Measurements from ENCODE around the gene B4GAT1. TPM values are rescaled to one million over a fixed set of nuclear protein-coding genes. Genes with fewer than 3 reads are reported as not detected.

B4GAT1 gene
- total RNA-seq, 6 donors from 2014 or later: 15.7 to 48.9 (median 27.4) TPM

GRCh38 chr11:66314561-66315497 lies 32.6 kb downstream of the B4GAT1 start:
- peaks cover 35 to 44% (median 39%) of the 10 kb centered on the region in 4 donors for H3K4me1 ChIP-seq

DNA sequence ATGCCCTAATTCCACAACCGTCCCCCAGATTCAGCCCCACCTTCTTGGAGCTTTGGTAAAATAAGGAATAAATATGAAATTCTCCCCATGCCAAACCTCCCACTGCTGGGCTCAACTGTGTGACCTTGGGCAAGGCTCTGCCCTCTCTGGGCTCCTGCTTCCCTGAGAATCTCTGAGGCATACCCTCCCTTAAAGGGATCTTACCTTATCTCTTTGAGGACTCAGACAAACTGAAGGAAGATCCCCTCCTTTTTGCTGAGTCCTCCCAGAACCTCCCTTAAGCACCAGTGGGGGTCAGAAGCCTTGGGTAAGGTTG lies 33.3 kb downstream of the B4GAT1 start:
- ATAC-seq (ENCODE audit: low FRiP score in 2 of 2) (no peak), DNase-seq (no peak)
- Histone ChIP-seq H3K4me3 (peak overlapping the region in 1 of 4 donors; percentile 71), H3K27ac (peak overlapping the region; percentile 82 to 86 (median 85)), H3K4me1 (peaks cover 35 to 44% (median 39%) of the 10 kb centered on the region in 4 donors), H3K36me3 (no peaks in the 10 kb centered on the region), H3K9me3 (no peaks in the 10 kb centered on the region), H3K27me3 (no peaks in the 10 kb centered on the region)
- 78 to 87% methylated on average over 1 of the region's 1 CpG for WGBS, 2 donors
- TF ChIP-seq POLR2A (IDR thresholded peaks at IDR 0.05): no peak
- no peak for TF ChIP-seq EP300 (IDR thresholded peaks at IDR 0.05)
- TF ChIP-seq CTCF (IDR thresholded peaks at IDR 0.05): no peak
- no peak for TF ChIP-seq POLR2AphosphoS5 (IDR thresholded peaks at IDR 0.05)

More at GRCh38 chr11:66314561-66315497, 32.6 kb downstream of the B4GAT1 start:
- WGBS, 2 donors: 79 to 88% methylated on average over 13 to 16 of the region's 17 CpGs
- Histone ChIP-seq H3K9me3 (no peaks in the 10 kb centered on the region), H3K27ac (peak overlapping the region; percentile 0 to 86 (median 85)), H3K36me3 (no peaks in the 10 kb centered on the region), H3K4me3 (peak overlapping the region in 1 of 4 donors; percentile 71), H3K27me3 (no peaks in the 10 kb centered on the region)
- ATAC-seq (ENCODE audit: low FRiP score in 2 of 2) (no peak), DNase-seq (peak in 1 of 2 donors; percentile 60)
- TF ChIP-seq POLR2A (IDR thresholded peaks at IDR 0.05) (no peak), CTCF (IDR thresholded peaks at IDR 0.05) (no peak), EP300 (IDR thresholded peaks at IDR 0.05) (no peak)

DNA sequence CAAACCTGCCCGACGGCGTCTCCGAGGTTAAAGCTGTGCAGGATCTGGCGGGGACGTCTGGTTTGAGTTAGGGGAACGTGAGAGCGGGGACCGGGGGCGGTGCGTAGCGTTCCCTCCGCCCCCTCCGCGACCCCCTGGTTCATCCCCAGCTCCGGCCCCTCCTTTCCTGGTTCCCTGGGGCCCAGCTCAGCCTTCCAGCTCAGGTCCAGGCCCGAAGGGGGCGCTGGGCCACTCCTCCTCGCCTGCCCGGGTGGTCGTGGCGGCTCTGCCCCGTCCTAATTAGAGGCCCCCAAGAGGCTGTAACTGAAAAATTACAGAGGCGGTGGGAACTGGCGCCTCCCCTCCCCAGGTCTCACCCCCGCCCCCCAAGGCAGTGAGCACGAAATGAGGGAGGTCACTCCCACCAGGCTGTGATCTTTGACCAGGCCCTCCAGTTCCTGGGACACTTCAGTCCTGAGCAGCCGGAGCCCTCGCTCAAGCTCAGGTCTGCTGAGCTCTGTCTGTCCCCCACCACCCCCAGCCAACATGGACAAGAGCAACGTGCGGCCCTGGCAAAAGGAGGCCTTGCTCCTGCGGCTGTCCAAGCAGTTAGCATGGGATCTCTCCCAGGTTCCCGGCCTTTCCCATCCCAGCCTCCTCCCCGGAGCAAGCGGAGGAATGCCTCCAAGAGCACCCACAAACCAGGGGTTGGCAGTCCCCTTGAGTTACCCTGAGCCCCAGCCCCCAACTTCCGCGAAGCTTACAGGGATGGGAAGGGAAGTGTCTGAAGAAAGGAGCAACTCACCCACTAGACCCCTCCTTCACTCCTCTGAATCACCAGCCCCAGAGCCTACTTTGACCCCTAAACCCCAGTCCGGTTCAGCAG lies 33.9 kb downstream of the B4GAT1 start:
- TF ChIP-seq POLR2A (IDR thresholded peaks at IDR 0.05) (no peak), EP300 (IDR thresholded peaks at IDR 0.05) (no peak), POLR2AphosphoS5 (IDR thresholded peaks at IDR 0.05) (no peak), CTCF (IDR thresholded peaks at IDR 0.05) (no peak)
- 43 to 49% methylated on average over 10 to 36 of the region's 38 CpGs for WGBS, 2 donors

DNA sequence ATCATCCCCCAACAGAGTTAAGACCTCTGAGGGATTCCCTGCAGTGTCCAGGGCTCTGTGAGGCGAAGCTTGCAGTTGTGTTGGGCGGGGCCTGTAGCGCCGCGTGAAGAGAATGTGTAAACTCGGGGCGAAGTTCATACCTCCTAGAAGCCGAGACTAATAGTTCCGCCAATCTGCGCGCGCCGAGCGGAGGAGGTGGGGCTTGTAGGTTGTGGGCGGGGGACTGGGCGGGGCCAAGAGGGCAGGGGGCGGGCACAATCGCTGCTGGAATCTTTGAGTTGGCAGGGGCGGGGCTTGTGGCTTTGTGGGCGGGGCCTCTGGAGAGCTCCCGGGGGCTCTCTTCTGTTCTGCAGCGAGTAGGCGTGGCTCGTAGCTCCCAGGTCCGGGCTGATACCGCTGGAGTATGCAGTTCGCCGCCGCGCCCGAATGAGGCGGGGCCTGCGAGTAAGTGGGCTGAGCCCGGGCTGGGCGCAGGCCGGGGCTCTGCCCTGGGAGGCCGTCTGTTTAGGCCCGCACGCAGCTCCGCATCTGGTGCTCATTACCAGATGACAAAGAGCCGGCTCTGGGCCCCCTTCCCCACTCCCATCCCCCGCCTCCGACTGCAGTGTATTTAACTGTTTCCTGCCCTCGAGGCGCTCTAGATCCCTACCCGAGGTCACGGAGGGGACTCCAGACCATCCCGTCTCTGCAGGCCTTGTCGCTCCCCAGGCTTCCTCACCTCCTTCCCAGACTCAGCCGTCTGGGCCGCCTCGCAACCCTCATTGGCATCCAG lies 34.7 kb downstream of the B4GAT1 start:
- Histone ChIP-seq H3K27ac (peak overlapping the region; percentile 82 to 90 (median 86)), H3K27me3 (no peaks in the 10 kb centered on the region), H3K4me1 (peaks cover 24 to 32% (median 26%) of the 10 kb centered on the region in 4 donors), H3K9me3 (no peaks in the 10 kb centered on the region), H3K4me3 (peak overlapping the region; percentile 54 to 72 (median 66)), H3K36me3 (no peaks in the 10 kb centered on the region)
- ATAC-seq (ENCODE audit: low FRiP score in 2 of 2) (peak; percentile 91 to 96), DNase-seq (peak; percentile 99 to 100)
- 0 to 3% methylated on average over 4 to 44 of the region's 52 CpGs for WGBS, 2 donors
- TF ChIP-seq EP300 (IDR thresholded peaks at IDR 0.05) (no peak), POLR2A (IDR thresholded peaks at IDR 0.05) (peak in 1 of 4 donors; percentile 47), POLR2AphosphoS5 (IDR thresholded peaks at IDR 0.05) (peak; percentile 6 to 55), CTCF (IDR thresholded peaks at IDR 0.05) (no peak)

More for the DNA sequence above, 33.9 kb downstream of the B4GAT1 start:
- Histone ChIP-seq H3K4me1 (peaks cover 32 to 40% (median 35%) of the 10 kb centered on the region in 4 donors), H3K27me3 (no peaks in the 10 kb centered on the region), H3K4me3 (peak overlapping the region in 3 of 4 donors; percentile 54 to 71 (median 62)), H3K36me3 (no peaks in the 10 kb centered on the region), H3K9me3 (no peaks in the 10 kb centered on the region), H3K27ac (peak overlapping the region; percentile 82 to 86 (median 85))
- DNase-seq (peak in 1 of 2 donors; percentile 86), ATAC-seq (ENCODE audit: low FRiP score in 2 of 2) (peak in 1 of 2 donors; percentile 0)

Measured in upper lobe of left lung (tissue), 6 donors.